Stomach (tissue), 4 donors: ENCODE results near the gene NTM.

Experiments used
- CTCF ChIP-seq, 7 experiments: fragments of 450-650 bp in 4 of 7; fragments of 200-600 bp in 3 of 7; sonication (generic) in 3 of 7; IDR thresholded peaks; one replicate each; pipeline ENCODE4 v1.5.1; 2016 to 2019; ENCODE audit warnings: antibody characterized with exemption in 7 of 7, control low read depth in 2 of 7, mild to moderate bottlenecking in 1 of 7
- EP300 ChIP-seq: sonication (generic); formaldehyde crosslinking; IDR thresholded peaks from one replicate; pipeline ENCODE4 v1.6.1; 2017; ENCODE audit warnings: antibody characterized with exemption
- POLR2A ChIP-seq, 4 donors: fragments of 450-650 bp; IDR thresholded peaks; one replicate each; pipeline ENCODE4 v1.6.1; 2016; ENCODE audit warnings: antibody characterized with exemption in 4 of 4, control low read depth in 2 of 4, mild to moderate bottlenecking in 1 of 4, moderate library complexity in 1 of 4
- POLR2AphosphoS5 ChIP-seq, 3 donors: sonication (generic); formaldehyde crosslinking; IDR thresholded peaks; one replicate each; pipeline ENCODE4 v1.6.1; 2016; ENCODE audit warnings: antibody characterized with exemption in 3 of 3

GRCh38 chr11:131987703-131988102 lies 617.3 kb downstream of the NTM start:
- TF ChIP-seq CTCF (IDR thresholded peaks at IDR 0.05) (no peak), POLR2A (IDR thresholded peaks at IDR 0.05) (no peak), EP300 (no peak), POLR2AphosphoS5 (IDR thresholded peaks at IDR 0.05) (no peak)
